Endothelial cell of umbilical vein (primary cell): ENCODE data around the gene STKLD1. TPM values are rescaled to one million over a fixed set of nuclear protein-coding genes. Genes with fewer than 3 reads are reported as not detected.

ENCODE experiments used
- BruUV-seq: library from RNA; stranded (reverse); fragments of 400-500 nt; replicated peaks from 2 replicates; lab custom pipeline; 2021; lab: Mats Ljungman, UMichigan
- CTCF ChIA-PET: fragments of 300-600, 350-600 bp; sonication (Branson Sonifier 250); formaldehyde crosslinking; loops from one replicate; lab custom pipeline; 2021; ENCODE audit warnings: antibody characterized with exemption, inconsistent platforms; lab: Charles Lee
- POLR2A ChIA-PET: fragments of 300-600, 350-600 bp; sonication (Branson Sonifier 250); formaldehyde crosslinking; loops from one replicate; lab custom pipeline; 2021; ENCODE audit warnings: antibody characterized with exemption, inconsistent platforms; lab: Charles Lee
- DNase-seq: peaks from one replicate; pipeline ENCODE4 v3.0.0-alpha.2; 2011; ENCODE audit warnings: low read depth, low spot score
- FAIRE-seq: peaks from 2 replicates; lab custom pipeline; 2011; peaks lifted over from hg19 to GRCh38; lab: Jason Lieb, UNC
- H2AFZ ChIP-seq: 2 replicates; pipeline ENCODE4 v1.6.0; 2012; ENCODE audit warnings: low read depth, low read length, control low read depth, inconsistent platforms
- H3K27ac ChIP-seq: 2 replicates; pipeline ENCODE4 v1.5.1; 2011; ENCODE audit warnings: low read depth, mild to moderate bottlenecking, control low read depth, low read length, moderate library complexity; ENCODE audit not compliant: insufficient read depth
- H3K27me3 ChIP-seq, 2 experiments: 2 replicates each; pipeline versions ENCODE4 v1.6.0 to v1.6.1; 2011; ENCODE audit warnings: low read length in 2 of 2, mixed read lengths in 1 of 2; ENCODE audit not compliant: control insufficient read depth in 2 of 2, insufficient read depth in 2 of 2
- H3K36me3 ChIP-seq, 2 experiments: 2 replicates in 1 of 2; 3 replicates in 1 of 2; pipeline ENCODE4 v1.5.1; 2011; ENCODE audit warnings: low read length in 2 of 2, mild to moderate bottlenecking in 1 of 2, moderate library complexity in 1 of 2; ENCODE audit not compliant: control insufficient read depth in 2 of 2, insufficient read depth in 2 of 2; ENCODE audit errors: extremely low read depth in 1 of 2
- H3K4me1 ChIP-seq: 3 replicates; pipeline ENCODE4 v1.5.1; 2011; ENCODE audit warnings: mild to moderate bottlenecking, low read length; ENCODE audit not compliant: control insufficient read depth, insufficient read depth; ENCODE audit errors: extremely low read depth
- H3K4me2 ChIP-seq: 2 replicates; pipeline ENCODE4 v1.6.1; 2011; ENCODE audit warnings: low read length, control low read depth, mixed read lengths; ENCODE audit not compliant: insufficient read depth
- H3K4me3 ChIP-seq, 3 experiments: fragments of 200-600 bp in 1 of 3; sonication (generic), shearing (Covaris generic) in 1 of 3; replicated peaks in 1 of 3; 2 replicates each; pipeline ENCODE4 v1.5.1; 2011 to 2016; ENCODE audit warnings: control low read depth in 3 of 3, low read length in 3 of 3, mild to moderate bottlenecking in 2 of 3, inconsistent platforms in 1 of 3, low read depth in 1 of 3, moderate library complexity in 1 of 3; ENCODE audit not compliant: insufficient read depth in 1 of 3
- H3K79me2 ChIP-seq: 2 replicates; pipeline ENCODE4 v1.6.0; 2012; ENCODE audit warnings: low read length, inconsistent platforms; ENCODE audit not compliant: control insufficient read depth, insufficient read depth
- H3K9ac ChIP-seq: replicated peaks from 2 replicates; pipeline ENCODE3; 2011; ENCODE audit warnings: low read length, control low read depth; ENCODE audit not compliant: insufficient read depth; ENCODE audit errors: extremely low read depth
- H3K9me1 ChIP-seq: replicated peaks from 3 replicates; pipeline ENCODE4 v1.6.0; 2011; ENCODE audit warnings: mild to moderate bottlenecking, low read length; ENCODE audit not compliant: control insufficient read depth, insufficient read depth; ENCODE audit errors: extremely low read depth
- H3K9me3 ChIP-seq: replicated peaks from 2 replicates; pipeline ENCODE4 v1.5.1; 2012; ENCODE audit warnings: low read length, inconsistent platforms; ENCODE audit not compliant: control insufficient read depth, insufficient read depth
- H4K20me1 ChIP-seq: replicated peaks from 2 replicates; pipeline ENCODE3; 2011; ENCODE audit warnings: mild to moderate bottlenecking, low read length; ENCODE audit not compliant: control insufficient read depth, insufficient read depth; ENCODE audit errors: extremely low read depth
- CTCF ChIP-seq, 2 donors: IDR thresholded peaks; 1 replicate in 1 of 2; 2 replicates in 1 of 2; pipeline ENCODE4 v1.5.1; 2011; ENCODE audit warnings: low read length in 2 of 2, mild to moderate bottlenecking in 2 of 2, moderate library complexity in 2 of 2, control low read depth in 1 of 2, inconsistent platforms in 1 of 2, low read depth in 1 of 2; ENCODE audit not compliant: insufficient read depth in 1 of 2; ENCODE audit errors: extremely low read depth in 1 of 2
- EZH2 ChIP-seq: IDR thresholded peaks from 2 replicates; pipeline ENCODE4 v1.6.1; 2012; ENCODE audit warnings: borderline replicate concordance, low read depth, mild to moderate bottlenecking, moderate library complexity, low read length, inconsistent platforms; ENCODE audit not compliant: severe bottlenecking
- FOS ChIP-seq: IDR thresholded peaks from 2 replicates; pipeline ENCODE4 v1.6.1; 2011; ENCODE audit warnings: mild to moderate bottlenecking, low read length, moderate library complexity, borderline replicate concordance; ENCODE audit not compliant: insufficient read depth
- GATA2 ChIP-seq: IDR thresholded peaks from 2 replicates; pipeline ENCODE4 v1.7.0; 2011; ENCODE audit warnings: low read depth, mild to moderate bottlenecking, moderate library complexity, mixed read lengths, low read length; ENCODE audit not compliant: insufficient read length, insufficient read depth
- JUN ChIP-seq: IDR thresholded peaks from 2 replicates; pipeline ENCODE4 v1.6.1; 2011; ENCODE audit warnings: borderline replicate concordance, low read depth; ENCODE audit not compliant: insufficient read length, insufficient read depth
- MAX ChIP-seq: IDR thresholded peaks from 2 replicates; pipeline ENCODE4 v1.6.1; 2011; ENCODE audit not compliant: insufficient read depth, insufficient read length
- MYC ChIP-seq: IDR thresholded peaks from one replicate; pipeline ENCODE4 v1.6.1; 2011; ENCODE audit warnings: mild to moderate bottlenecking, low read depth, low read length
- POLR2A ChIP-seq: IDR thresholded peaks from 2 replicates; pipeline ENCODE4 v1.6.1; 2012; ENCODE audit warnings: low read depth, mild to moderate bottlenecking, control low read depth, low read length
- POLR2AphosphoS5 ChIP-seq: IDR thresholded peaks from 2 replicates; pipeline ENCODE4 v1.6.1; 2012; ENCODE audit warnings: low read depth, mild to moderate bottlenecking, control low read depth, low read length, moderate library complexity; ENCODE audit not compliant: insufficient read depth
- dilution Hi-C: fragments of 300-500 bp; cut with MboI; formaldehyde crosslinking; loops from one replicate; pipeline ENCODE4 v1.15.0; 2019; ENCODE audit warnings: low sequenced_read_pairs; ENCODE audit not compliant: extremely low pct_ligation_motif_present
- intact Hi-C: fragments of 100-400 bp; cut with micrococcal nuclease; formaldehyde crosslinking; loops from one replicate; pipeline ENCODE4 v1.10.0; 2022
- polyA plus RNA-seq, 4 experiments: library from polyadenylated mRNA; depleted of rRNA in 3 of 4; stranded (reverse) in 3 of 4; unstranded in 1 of 4; fragments of >200 nt; gene quantifications; 2 replicates each; pipeline versions ENCODE4 v1.2.1 to v1.2.3, GENCODE V29; 2011 to 2012; ENCODE audit warnings: missing spikeins in 1 of 4
- small RNA-seq: library from RNA; depleted of rRNA; stranded (forward); fragments of <200 nt; gene quantifications from one replicate; pipeline ENCODE3, GENCODE V24; 2012; ENCODE audit warnings: low replicate concordance, low read depth; ENCODE audit not compliant: insufficient read depth, insufficient read length
- total RNA-seq: library from RNA; stranded (reverse); gene quantifications from 2 replicates; pipeline ENCODE4 v1.2.3, GENCODE V29; 2021

Gene STKLD1
- total and polyA plus RNA-seq, 2 donors (not counting 3 experiments of a cell fraction or from before 2014, with no cell fraction given), result 0.29 to 0.77 TPM

GRCh38 chr9:133454943-133455673 is 78.9 kb downstream of the STKLD1 start:
- Histone ChIP-seq H3K9me1 (no peaks in the 10 kb centered on the region), H3K36me3 (no peaks in the 10 kb centered on the region), H3K9ac (no peak overlapping the region), H3K79me2 (no peaks in the 10 kb centered on the region), H3K27me3 (no peaks in the 10 kb centered on the region), H3K4me1 (peaks cover 4% of the 10 kb centered on the region), H3K27ac (no peak overlapping the region), H3K4me3 (no peak overlapping the region), H3K9me3 (no peaks in the 10 kb centered on the region), H2AFZ (no peak overlapping the region), H3K4me2 (no peak overlapping the region), H4K20me1 (no peaks in the 10 kb centered on the region)
- dilution Hi-C loops (no loop called here), intact Hi-C loops (no loop called here)
- CTCF ChIA-PET, result no interaction called here
- TF ChIP-seq POLR2AphosphoS5 (no peak), JUN (no peak), CTCF (IDR thresholded peaks at IDR 0.05; ENCODE audit: extremely low read depth in 1 of 2, insufficient read depth in 1 of 2, low read depth in 1 of 2, low read length in 2 of 2) (no peak), MYC (no peak), MAX (no peak), GATA2 (no peak), FOS (no peak), EZH2 (no peak), POLR2A (no peak)
- DNase-seq, result no peak
- POLR2A ChIA-PET, result no interaction called here
- no peak for FAIRE-seq
- BruUV-seq, result no TSS peak

Small RNA genes within 50 kb of the gene (small RNA-seq; reads per million reads assigned to genes)
- gene RF00019 (not detected), gene SNORD24 (not detected), gene SNORD36A (not detected), gene SNORD36B (not detected), gene SNORD36C (not detected)

Other genes starting within 250 kb of the STKLD1 start
- 28.7 and 35.6 TPM in 2 replicates for gene GBGT1, start 212.5 kb upstream of the STKLD1 start, total RNA-seq
- 56.3 and 68.8 TPM in 2 replicates for gene GBGT1, start 212.5 kb upstream of the STKLD1 start, polyA plus RNA-seq
- gene OBP2B, start 167.1 kb upstream of the STKLD1 start, total RNA-seq, result not detected in 2 replicates
- not detected in 2 replicates for gene OBP2B, start 167.1 kb upstream of the STKLD1 start, polyA plus RNA-seq
- gene ABO, start 101.2 kb upstream of the STKLD1 start, total RNA-seq, result not detected in 2 replicates
- gene ABO, start 101.2 kb upstream of the STKLD1 start, polyA plus RNA-seq, result not detected in 2 replicates
- 16.0 and 16.4 TPM in 2 replicates for gene SURF6, start 40.2 kb upstream of the STKLD1 start, total RNA-seq
- gene SURF6, start 40.2 kb upstream of the STKLD1 start, polyA plus RNA-seq, result 4.9 TPM in 2 replicates
- 26.7 and 27.4 TPM in 2 replicates for gene MED22, start 28.2 kb upstream of the STKLD1 start, total RNA-seq
- gene MED22, start 28.2 kb upstream of the STKLD1 start, polyA plus RNA-seq, result 25.7 and 29.5 TPM in 2 replicates
- gene RPL7A, start 28.1 kb upstream of the STKLD1 start, total RNA-seq, result 2,043 and 2,112 TPM in 2 replicates
- 2,090 and 2,329 TPM in 2 replicates for gene RPL7A, start 28.1 kb upstream of the STKLD1 start, polyA plus RNA-seq
- gene SURF1, start 19.9 kb upstream of the STKLD1 start, total RNA-seq, result 12.0 and 22.8 TPM in 2 replicates
- 26.6 and 27.1 TPM in 2 replicates for gene SURF1, start 19.9 kb upstream of the STKLD1 start, polyA plus RNA-seq
- 9.3 and 10.6 TPM in 2 replicates for gene SURF2, start 19.8 kb upstream of the STKLD1 start, total RNA-seq
- gene SURF2, start 19.8 kb upstream of the STKLD1 start, polyA plus RNA-seq, result 14.2 and 16.9 TPM in 2 replicates
- 216 and 230 TPM in 2 replicates for gene SURF4, start 306 bp upstream of the STKLD1 start, total RNA-seq
- gene SURF4, start 306 bp upstream of the STKLD1 start, polyA plus RNA-seq, result 358 and 360 TPM in 2 replicates
- 27.0 and 29.5 TPM in 2 replicates for gene REXO4, start 41.6 kb downstream of the STKLD1 start, total RNA-seq
- 16.9 and 19.5 TPM in 2 replicates for gene REXO4, start 41.6 kb downstream of the STKLD1 start, polyA plus RNA-seq
- 1.4 and 2.5 TPM in 2 replicates for gene ADAMTS13, start 46.0 kb downstream of the STKLD1 start, total RNA-seq
- 1.5 and 1.8 TPM in 2 replicates for gene ADAMTS13, start 46.0 kb downstream of the STKLD1 start, polyA plus RNA-seq
- gene CACFD1, start 83.6 kb downstream of the STKLD1 start, total RNA-seq, result 9.7 and 9.8 TPM in 2 replicates
- 11.5 and 14.0 TPM in 2 replicates for gene CACFD1, start 83.6 kb downstream of the STKLD1 start, polyA plus RNA-seq
- 35.7 and 39.0 TPM in 2 replicates for gene SLC2A6, start 102.7 kb downstream of the STKLD1 start, total RNA-seq
- 39.6 and 56.1 TPM in 2 replicates for gene SLC2A6, start 102.7 kb downstream of the STKLD1 start, polyA plus RNA-seq
- not detected in 2 replicates for gene MYMK, start 148.6 kb downstream of the STKLD1 start, total RNA-seq
- gene MYMK, start 148.6 kb downstream of the STKLD1 start, polyA plus RNA-seq, result not detected in 2 replicates
- gene ADAMTSL2, start 158.3 kb downstream of the STKLD1 start, total RNA-seq, result not detected in 2 replicates
- not detected in 2 replicates for gene ADAMTSL2, start 158.3 kb downstream of the STKLD1 start, polyA plus RNA-seq
- gene FAM163B, start 233.0 kb downstream of the STKLD1 start, total RNA-seq, result not detected in 2 replicates
- gene FAM163B, start 233.0 kb downstream of the STKLD1 start, polyA plus RNA-seq, result not detected in 2 replicates